Measurements from ENCODE around the gene PPFIA1.
A peak's percentile ranks its signal among the peaks of the same experiment; 100 is the strongest.
"Not testable (repeated sequence)": the region's sequence is repeated elsewhere in the genome, so short reads cannot be mapped to it uniquely, and the experiment has no call there.

The PPFIA1 gene

DNA sequence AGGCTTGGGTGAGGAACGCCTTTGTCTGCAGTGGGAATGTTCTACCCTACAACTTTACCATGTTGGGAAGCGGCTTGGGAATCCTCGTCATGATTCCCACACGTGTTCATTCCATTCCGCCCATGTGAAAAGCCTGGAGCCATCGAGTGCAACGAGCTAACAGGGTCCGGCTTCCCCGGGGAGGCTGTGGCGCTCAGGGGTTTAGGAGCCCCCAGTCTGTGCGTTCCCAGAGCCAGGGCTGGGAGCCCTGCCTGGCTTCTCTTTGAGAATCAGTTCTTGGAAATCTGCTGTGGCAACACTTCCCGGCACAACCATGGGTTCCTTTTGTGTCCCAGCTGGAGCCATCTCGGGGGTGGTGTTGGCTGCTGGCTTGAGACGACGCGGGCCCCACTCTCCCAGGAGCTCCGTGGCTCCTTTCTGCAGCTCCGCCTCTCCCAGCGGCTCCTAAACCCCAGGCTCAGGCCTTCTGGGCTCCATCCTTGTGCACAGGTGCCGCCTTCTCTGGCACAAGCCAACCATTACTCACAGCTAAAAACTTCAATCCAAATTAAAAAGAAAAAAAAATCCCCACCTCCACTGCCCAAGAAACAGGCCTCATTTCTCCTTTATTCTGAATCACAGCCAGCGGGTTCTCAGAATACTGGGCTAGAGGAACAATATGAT lies 18.7 kb upstream of the PPFIA1 start:
- peak; percentile 25 for DNase-seq (ENCODE audit: low spot score)

DNA sequence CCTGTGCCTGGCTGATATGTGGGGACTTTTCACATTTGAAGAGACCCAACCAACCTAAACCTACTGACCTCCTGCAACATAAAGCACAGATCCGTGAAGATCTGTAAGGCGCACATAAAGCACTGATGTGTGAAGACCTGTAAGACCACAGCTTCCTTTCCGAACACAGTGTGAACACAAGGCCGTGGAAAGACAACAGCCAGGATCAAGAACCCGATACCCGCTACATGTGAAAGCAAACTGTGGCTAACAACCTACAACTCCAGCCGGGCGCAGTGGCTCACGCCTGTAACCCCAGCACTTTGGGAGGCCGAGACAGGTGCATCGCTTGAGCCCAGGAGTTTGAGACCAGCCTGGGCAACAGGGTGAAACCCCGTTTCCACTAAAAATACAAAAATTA lies 17.6 kb upstream of the PPFIA1 start:
- no peak for DNase-seq (ENCODE audit: low spot score)

DNA sequence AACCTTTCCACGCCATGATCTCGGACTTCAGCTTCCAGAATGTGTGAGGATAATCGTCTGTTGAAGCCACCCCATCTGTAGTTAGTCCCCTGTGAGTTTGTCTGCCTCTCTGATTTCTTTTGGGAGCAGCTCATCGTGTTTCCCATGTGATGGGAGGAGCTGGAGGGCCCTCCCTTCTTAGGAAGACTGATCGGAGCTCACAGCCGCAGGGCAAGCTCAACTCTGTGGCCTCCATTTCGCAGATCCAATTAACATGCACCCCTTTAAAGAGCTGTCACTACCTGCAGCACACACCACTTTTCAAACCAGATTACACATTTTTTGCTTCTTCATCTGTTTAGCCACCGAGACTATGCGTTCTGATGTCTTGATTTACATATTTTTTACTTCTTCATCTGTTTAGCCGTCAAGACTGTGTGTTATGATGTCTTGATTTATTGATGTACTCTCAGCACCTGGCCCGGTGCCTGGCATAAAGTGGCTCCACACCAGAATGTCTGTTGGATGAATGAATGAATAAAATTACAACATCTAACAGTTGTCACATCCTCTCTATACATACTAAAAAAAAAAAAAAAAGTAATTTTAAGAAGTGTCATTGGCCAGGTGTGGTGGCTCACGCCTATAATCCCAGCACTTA lies 14.9 kb upstream of the PPFIA1 start:
- peak; percentile 9 for DNase-seq (ENCODE audit: low spot score)

DNA sequence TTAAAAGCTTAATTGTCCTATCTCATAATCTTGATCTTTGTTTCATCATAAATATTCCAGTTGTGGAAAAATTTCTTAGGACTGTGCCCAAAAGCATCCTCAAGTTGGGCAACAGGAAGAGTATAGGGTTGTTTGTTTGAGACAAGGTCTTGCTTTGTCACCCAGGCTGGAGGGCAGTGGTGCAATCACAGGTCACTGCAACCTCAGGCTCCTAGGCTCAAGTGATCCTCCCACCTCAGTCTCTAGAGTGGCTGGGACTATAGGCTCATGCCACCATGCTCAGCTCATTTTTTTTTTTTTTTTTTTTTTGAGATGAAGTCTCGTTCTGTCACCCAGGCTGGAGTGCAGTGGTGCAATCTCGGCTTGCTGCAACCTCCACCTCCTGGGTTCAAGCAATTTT lies 11.4 kb upstream of the PPFIA1 start:
- not testable (repeated sequence) for DNase-seq (ENCODE audit: low spot score)

DNA sequence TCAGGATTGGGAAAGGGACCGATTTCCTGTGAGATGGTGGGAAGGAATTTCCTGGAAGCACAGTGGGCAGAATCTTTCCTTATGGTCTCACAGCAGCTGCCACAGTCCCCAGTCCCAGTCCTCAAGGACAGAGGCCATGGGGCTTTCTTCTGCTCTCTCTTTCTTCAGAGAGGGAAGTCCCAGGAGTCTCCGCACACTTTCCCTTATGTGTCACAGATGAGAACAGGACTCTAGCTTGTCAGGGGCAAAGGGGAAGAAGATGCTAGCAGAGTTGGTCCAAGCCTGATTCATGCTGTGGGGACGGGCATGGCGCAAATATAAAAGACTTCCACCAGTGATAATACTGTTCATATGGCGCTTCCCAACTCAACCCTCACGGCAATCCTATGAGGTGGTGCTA lies 7.5 kb upstream of the PPFIA1 start:
- no peak for DNase-seq (ENCODE audit: low spot score)

DNA sequence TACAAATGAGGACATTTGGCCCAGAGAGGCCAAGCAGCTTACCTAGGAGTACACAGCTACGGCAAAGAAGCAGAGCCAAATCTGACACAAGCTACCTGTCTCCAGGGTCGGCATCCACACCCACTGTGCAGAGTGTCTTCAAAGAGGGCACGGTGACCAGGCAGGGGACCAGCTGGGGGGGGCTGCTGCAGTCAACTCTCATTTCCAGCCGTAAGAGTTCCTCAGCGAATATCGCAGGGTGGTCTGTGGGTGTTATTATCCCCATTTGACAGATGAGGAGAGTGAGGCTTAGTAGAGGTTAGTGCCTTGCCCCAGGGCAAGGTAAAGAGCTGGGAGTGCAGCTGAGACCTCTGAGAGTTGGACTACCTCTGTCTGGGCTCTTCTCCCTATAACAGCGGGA lies 7.1 kb upstream of the PPFIA1 start:
- DNase-seq (ENCODE audit: low spot score), result no peak

DNA sequence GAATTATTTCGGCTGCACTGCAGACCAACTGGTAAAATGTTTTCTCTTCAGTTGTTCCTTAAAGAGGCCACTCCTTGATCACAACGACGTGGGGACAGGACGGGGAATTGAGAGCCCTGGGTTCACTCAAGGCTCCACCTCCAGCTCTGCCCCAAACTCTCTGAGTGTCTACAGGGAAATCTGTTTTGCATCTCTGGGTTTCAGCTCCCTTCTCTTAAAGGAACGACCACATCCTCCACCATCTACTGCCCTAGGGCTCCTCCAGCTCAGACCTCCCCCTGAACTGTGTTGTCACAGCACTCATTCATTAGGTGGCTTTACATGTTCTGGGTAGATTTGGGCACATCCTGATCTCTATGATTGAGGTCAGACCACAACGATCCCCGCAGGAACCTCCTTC lies 5.1 kb upstream of the PPFIA1 start:
- no peak for DNase-seq (ENCODE audit: low spot score)

DNA sequence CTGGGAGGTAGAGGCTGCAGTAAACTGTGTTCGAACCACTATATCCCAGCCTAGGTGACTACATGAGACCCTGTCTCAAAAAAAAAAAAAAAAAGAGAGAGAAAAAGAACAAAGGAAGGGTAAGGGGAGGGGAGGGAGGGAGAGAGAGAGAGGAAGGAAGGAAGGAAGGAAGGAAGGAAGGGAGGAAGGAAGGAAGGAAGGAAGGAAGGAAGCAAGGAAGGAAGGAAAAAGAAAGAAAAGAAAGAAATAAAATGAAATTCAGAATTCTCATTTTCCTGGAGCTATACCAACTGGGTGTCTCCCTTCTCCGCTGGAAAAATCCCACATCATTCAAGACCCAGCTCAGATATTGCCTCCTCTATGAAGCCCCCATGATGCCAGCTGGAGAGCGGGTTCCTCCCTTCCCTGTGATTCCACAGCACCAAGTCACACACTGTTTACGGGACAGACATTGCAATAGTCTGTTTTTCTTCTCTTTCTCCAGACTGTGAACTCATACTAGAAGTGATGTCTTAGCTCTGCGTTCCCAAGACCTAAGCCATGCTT lies 3.0 kb upstream of the PPFIA1 start:
- DNase-seq (ENCODE audit: low spot score), result no peak

GRCh38 chr11:70268526-70268925 lies 2.0 kb upstream of the PPFIA1 start:
- DNase-seq (ENCODE audit: low spot score), result no peak

GRCh38 chr11:70270877-70271648 lies 573 bp downstream of the PPFIA1 start:
- peak; percentile 74 for DNase-seq (ENCODE audit: low spot score)

- no peak for DNase-seq (ENCODE audit: low spot score)
These were observed 1.1 kb downstream of the PPFIA1 start for GRCh38 chr11:70271649-70271953.

DNA sequence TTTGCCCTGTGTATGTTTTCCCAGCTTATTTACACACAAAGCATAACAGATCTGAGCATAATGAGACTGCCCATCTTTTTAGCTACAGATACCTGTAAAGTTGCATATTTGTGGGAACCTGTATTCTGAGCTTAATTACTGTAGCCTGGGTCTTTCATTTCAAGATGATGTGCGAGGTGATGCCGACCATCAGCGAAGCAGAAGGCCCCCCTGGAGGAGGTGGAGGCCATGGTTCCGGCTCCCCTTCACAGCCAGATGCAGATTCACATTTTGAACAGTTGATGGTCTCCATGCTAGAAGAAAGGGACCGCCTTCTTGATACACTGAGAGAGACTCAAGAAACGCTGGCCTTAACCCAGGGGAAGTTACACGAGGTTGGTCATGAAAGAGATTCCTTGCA lies 1.5 kb downstream of the PPFIA1 start:
- no peak for DNase-seq (ENCODE audit: low spot score)

GRCh38 chr11:70278994-70279393 lies 8.5 kb downstream of the PPFIA1 start:
- DNase-seq (ENCODE audit: low spot score), result no peak

GRCh38 chr11:70281156-70281609 lies 10.7 kb downstream of the PPFIA1 start:
- no peak for DNase-seq (ENCODE audit: low spot score)

DNA sequence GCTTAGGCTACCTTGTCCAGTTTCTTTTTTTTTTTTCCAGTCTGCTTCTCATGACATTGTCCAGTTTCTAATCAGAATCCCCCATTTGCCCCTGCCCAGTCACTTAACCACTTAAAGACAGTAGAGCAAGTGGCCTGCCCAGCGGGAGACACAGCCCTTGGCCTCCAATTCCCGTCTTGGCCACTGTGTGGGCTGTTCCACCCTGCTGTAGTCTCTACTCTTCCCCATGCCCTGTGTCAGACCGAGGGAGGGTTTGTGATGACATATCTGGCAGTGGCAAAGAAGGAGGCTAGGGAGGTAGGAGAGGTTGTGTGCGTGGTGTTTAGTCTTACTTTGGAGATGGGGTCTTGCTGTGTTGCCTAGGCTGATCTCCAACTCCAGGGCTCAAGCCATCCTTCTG lies 11.5 kb downstream of the PPFIA1 start:
- no peak for DNase-seq (ENCODE audit: low spot score)

DNA sequence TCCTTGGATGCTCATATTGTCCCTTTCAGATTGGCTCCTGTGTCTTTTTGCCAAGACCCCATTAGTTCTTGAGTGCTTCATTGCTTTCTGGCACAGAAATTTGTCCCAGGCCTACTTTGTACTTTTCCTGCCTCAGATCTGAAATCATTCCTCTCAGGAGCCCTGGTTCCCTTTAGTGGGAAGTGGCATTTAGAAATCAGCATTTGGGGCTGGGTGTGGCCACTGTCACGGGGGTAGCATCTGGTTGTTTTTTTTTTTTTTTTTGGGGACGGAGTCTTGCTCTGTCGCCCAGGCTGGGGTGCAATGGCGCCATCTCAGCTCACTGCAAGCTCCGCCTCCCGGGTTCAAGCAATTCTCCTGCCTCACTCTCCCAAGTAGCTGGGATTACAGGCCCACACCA lies 18.2 kb downstream of the PPFIA1 start:
- no peak for DNase-seq (ENCODE audit: low spot score)

DNA sequence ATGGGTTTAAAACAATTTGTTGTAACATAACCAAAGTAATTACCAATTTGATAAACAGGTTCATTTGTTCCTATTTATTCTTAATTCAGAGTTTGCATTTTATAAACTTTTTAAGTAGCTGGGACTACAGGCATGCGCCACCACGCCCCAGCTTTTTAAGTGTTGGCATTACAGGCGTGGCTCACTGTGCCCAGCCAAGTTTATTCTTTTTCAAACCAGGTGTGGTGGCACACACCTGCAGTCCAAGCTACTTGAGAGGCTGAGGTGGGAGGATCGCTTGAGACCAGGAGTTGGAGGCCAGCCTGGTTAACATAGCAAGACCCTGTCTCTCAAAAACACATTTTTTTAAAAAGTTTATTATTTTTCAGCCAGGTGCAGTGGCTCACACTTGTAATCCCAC lies 19.1 kb downstream of the PPFIA1 start:
- no peak for DNase-seq (ENCODE audit: low spot score)

DNA sequence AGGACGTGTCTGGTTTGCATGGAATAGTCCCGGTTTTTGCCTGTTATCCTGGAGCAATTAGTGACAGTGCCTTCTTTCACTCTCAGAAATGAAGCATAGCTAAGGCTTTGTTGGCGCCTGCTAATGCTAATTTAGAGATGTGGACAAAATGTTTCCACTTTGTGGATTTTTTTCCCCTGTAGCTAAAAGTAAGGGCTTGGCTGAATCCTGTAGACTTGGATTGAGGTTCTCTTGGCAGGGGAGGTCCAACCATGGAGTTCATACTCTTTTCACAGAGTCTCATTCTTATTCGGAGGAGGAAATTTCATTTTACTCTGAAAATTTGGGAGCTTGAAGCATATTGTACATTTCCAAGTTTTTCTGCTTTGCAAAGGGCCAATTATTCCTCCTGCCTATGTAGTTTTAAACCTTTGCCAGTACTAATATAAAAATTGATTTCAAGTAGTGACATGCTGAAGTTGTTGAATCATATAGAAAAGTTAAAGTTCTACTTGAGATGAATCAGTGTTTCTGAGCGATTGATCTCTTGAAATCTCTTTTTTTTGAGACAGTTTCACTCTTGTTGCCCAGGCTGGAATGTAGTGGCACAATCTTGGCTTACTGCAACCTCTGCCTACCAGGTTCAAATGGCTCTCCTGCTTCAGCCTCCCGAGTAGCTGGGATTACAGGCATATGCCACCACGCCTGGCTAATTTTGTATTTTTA lies 20.0 kb downstream of the PPFIA1 start:
- DNase-seq (ENCODE audit: low spot score), result no peak

DNA sequence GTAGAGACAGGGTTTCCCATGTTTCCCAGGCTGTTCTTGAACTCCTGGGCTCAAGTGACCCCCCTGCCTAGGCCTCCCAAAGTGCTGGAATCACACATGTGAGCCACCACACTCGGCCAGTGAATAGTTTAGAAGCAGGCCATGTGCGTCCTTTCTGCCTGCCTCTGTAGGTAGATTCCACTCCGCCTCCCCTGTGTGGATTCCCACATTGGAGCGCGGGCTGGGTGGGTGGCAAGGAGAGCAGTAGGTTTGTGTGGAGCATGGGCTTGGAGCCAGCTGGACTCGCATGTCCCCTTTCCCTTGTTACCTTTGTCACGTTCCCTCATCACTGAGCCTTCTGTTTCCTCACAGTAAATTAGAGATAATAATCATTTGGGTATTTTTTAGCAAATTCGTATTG lies 21.7 kb downstream of the PPFIA1 start:
- no peak for DNase-seq (ENCODE audit: low spot score)

GRCh38 chr11:70292863-70293262 lies 22.4 kb downstream of the PPFIA1 start:
- DNase-seq (ENCODE audit: low spot score), result no peak

GRCh38 chr11:70295166-70295565 lies 24.7 kb downstream of the PPFIA1 start:
- not testable (repeated sequence) for DNase-seq (ENCODE audit: low spot score)

GRCh38 chr11:70296681-70297080 lies 26.2 kb downstream of the PPFIA1 start:
- DNase-seq (ENCODE audit: low spot score), result no peak

- no peak for DNase-seq (ENCODE audit: low spot score)
These were observed 26.9 kb downstream of the PPFIA1 start for GRCh38 chr11:70297341-70297740.

Measured in D341Med (cell line).